Transverse colon (tissue), 4 donors: ENCODE measurements around the gene DOCK1. TPM values are rescaled to one million over a fixed set of nuclear protein-coding genes. Genes with fewer than 3 reads are reported as not detected.

Source experiments
- DNase-seq: peaks from one replicate; pipeline ENCODE4 v3.0.0-alpha.2; 2019
- H3K27ac ChIP-seq, 4 donors: fragments of 200-600 bp; sonication (generic); 2 replicates each; pipeline ENCODE4 v1.5.1; 2016 to 2018; ENCODE audit warnings: inconsistent platforms in 4 of 4
- H3K27me3 ChIP-seq: fragments of 200-600 bp; sonication (generic); 2 replicates; pipeline ENCODE4 v1.5.1; 2017; ENCODE audit warnings: inconsistent platforms
- H3K36me3 ChIP-seq, 4 donors: fragments of 200-600 bp; sonication (generic); 2 replicates each; pipeline ENCODE4 v1.5.1; 2017 to 2019; ENCODE audit warnings: inconsistent platforms in 4 of 4
- H3K4me1 ChIP-seq, 4 donors: fragments of 200-600 bp; sonication (generic); 2 replicates each; pipeline ENCODE4 v1.5.1; 2017 to 2020; ENCODE audit warnings: inconsistent platforms in 4 of 4
- H3K4me3 ChIP-seq, 4 donors: fragments of 200-600 bp; sonication (generic); 1 replicate in 1 of 4; 2 replicates in 3 of 4; pipeline versions ENCODE4 v1.5.1 to v1.6.1; 2017 to 2019; ENCODE audit warnings: inconsistent platforms in 4 of 4
- H3K9me3 ChIP-seq, 2 donors: fragments of 200-600 bp; sonication (generic); 2 replicates each; pipeline ENCODE4 v1.5.1; 2017 to 2019; ENCODE audit warnings: inconsistent platforms in 2 of 2
- EP300 ChIP-seq: sonication (generic); formaldehyde crosslinking; IDR thresholded peaks from one replicate; pipeline ENCODE4 v1.6.1; 2017; ENCODE audit warnings: antibody characterized with exemption, low read depth
- POLR2A ChIP-seq: fragments of 450-650 bp; IDR thresholded peaks from one replicate; pipeline ENCODE4 v1.6.1; 2016; ENCODE audit warnings: antibody characterized with exemption, mild to moderate bottlenecking, moderate library complexity
- POLR2AphosphoS5 ChIP-seq, 3 donors: sonication (generic); formaldehyde crosslinking; IDR thresholded peaks; one replicate each; pipeline ENCODE4 v1.6.1; 2016; ENCODE audit warnings: antibody characterized with exemption in 3 of 3
- WGBS, 2 donors: methylation state at CpG; one replicate each; pipeline ENCODE4 v1.1.5; 2018; ENCODE audit warnings: low coverage in 1 of 2; 5-methylcytosine and 5-hydroxymethylcytosine counted together
- in situ Hi-C, 4 donors: fragments of 200-750 bp; cut with MboI; loops; one replicate each; pipeline versions ENCODE4 v1.15.0 to v1.15.1; 2017; ENCODE audit warnings: low sequenced_read_pairs in 3 of 4, low pct_ligation_motif_present in 1 of 4, low pct_unique_long_range_greater_than_20kb in 1 of 4
- intact Hi-C: fragments of 100-400 bp; cut with DNase I; formaldehyde crosslinking; loops from one replicate; pipeline ENCODE4 v1.15.1; 2023; ENCODE audit warnings: low total_unique reads
- total RNA-seq, 4 donors: library from RNA; depleted of rRNA; stranded (reverse); fragments of >200 nt; gene quantifications; one replicate each; pipeline ENCODE4 v1.1.0, GENCODE V29; 2016
- TF ChIP-seq, protein P1 (sequence below), 5 experiments: fragments of 200-600 bp in 3 of 5; fragments of 450-650 bp in 2 of 5; sonication (generic) in 3 of 5; IDR thresholded peaks; 1 replicate in 2 of 5; 2 replicates in 3 of 5; pipeline ENCODE4 v1.5.1; 2016 to 2017; ENCODE audit warnings: antibody characterized with exemption in 5 of 5, inconsistent platforms in 3 of 5, mild to moderate bottlenecking in 2 of 5, moderate library complexity in 1 of 5

DOCK1 gene
- total RNA-seq, 4 donors from 2014 or later = 75.1 to 200 (median 92.5) TPM

DNA sequence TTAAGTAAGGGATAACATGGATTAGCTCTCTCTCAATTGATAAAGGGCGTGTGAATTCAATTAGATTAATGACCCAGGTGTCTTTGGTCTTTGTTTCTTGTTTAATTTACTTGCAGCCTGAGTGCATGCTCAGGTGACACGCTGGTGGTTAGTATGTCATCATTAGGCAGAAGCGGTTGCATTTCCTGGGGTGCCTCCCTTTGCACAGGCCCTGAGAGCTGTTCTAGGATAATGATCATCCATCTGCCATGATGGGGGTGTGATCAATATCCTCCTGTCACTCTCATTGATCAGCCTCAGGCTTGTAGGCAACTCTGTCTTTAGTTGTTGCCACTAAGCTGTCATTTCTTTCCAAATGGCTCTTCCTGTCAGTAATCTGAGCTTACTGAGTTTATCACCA lies 544.3 kb downstream of the DOCK1 start:
- in situ Hi-C loops (no loop called here), intact Hi-C loops (no loop called here)
- peaks cover 0 to 11% (median 0%) of the 10 kb centered on the region in 4 donors for H3K36me3 ChIP-seq
- H3K4me3 ChIP-seq = no peak overlapping the region
- DNase-seq = no peak
- no peaks in the 10 kb centered on the region for H3K4me1 ChIP-seq
- H3K9me3 ChIP-seq = no peaks in the 10 kb centered on the region
- no peaks in the 10 kb centered on the region for H3K27me3 ChIP-seq
- no peak overlapping the region for H3K27ac ChIP-seq
- TF ChIP-seq POLR2A = no peak
- no peak for TF ChIP-seq POLR2AphosphoS5 (IDR thresholded peaks at IDR 0.05)
- TF ChIP-seq EP300 = no peak
- TF ChIP-seq, protein P1, sequence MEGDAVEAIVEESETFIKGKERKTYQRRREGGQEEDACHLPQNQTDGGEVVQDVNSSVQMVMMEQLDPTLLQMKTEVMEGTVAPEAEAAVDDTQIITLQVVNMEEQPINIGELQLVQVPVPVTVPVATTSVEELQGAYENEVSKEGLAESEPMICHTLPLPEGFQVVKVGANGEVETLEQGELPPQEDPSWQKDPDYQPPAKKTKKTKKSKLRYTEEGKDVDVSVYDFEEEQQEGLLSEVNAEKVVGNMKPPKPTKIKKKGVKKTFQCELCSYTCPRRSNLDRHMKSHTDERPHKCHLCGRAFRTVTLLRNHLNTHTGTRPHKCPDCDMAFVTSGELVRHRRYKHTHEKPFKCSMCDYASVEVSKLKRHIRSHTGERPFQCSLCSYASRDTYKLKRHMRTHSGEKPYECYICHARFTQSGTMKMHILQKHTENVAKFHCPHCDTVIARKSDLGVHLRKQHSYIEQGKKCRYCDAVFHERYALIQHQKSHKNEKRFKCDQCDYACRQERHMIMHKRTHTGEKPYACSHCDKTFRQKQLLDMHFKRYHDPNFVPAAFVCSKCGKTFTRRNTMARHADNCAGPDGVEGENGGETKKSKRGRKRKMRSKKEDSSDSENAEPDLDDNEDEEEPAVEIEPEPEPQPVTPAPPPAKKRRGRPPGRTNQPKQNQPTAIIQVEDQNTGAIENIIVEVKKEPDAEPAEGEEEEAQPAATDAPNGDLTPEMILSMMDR (IDR thresholded peaks at IDR 0.05) = no peak
- 63% methylated on average over 3 of the region's 3 CpGs; no CpG with 5 or more reads in 1 of the 2 donors for WGBS, 2 donors

DNA sequence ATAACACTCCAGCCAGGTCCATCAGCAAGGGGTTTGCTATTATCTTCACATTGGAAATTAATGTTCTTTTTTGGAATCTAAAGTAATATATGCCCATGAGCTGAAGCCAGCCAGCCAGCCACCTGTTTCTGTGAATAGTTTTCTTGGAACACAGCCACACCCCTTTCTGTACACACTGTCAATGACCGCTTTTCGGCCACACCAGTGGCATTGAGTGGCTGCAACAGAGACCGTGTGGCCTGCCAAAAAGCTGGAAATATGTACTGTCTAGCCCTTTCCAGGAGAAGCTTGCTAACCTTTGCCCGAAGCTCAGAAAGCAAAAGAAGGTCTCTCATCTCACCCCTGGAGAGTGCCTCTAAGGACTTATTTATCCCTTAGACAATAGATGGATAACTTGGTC lies 545.4 kb downstream of the DOCK1 start:
- no peak for DNase-seq
- TF ChIP-seq EP300 (no peak), POLR2A (no peak), POLR2AphosphoS5 (IDR thresholded peaks at IDR 0.05) (no peak)
- TF ChIP-seq, protein P1 (IDR thresholded peaks at IDR 0.05) = no peak
- WGBS, 2 donors = 62 to 80% methylated on average over 1 to 4 of the region's 4 CpGs
- no peaks in the 10 kb centered on the region for H3K4me1 ChIP-seq
- no peak overlapping the region for H3K27ac ChIP-seq
- intact Hi-C loops = no loop called here
- no peaks in the 10 kb centered on the region for H3K9me3 ChIP-seq
- peaks cover 0 to 11% (median 0%) of the 10 kb centered on the region in 4 donors for H3K36me3 ChIP-seq
- H3K4me3 ChIP-seq = no peak overlapping the region
- H3K27me3 ChIP-seq = no peaks in the 10 kb centered on the region
- in situ Hi-C loops = no loop called here

DNA sequence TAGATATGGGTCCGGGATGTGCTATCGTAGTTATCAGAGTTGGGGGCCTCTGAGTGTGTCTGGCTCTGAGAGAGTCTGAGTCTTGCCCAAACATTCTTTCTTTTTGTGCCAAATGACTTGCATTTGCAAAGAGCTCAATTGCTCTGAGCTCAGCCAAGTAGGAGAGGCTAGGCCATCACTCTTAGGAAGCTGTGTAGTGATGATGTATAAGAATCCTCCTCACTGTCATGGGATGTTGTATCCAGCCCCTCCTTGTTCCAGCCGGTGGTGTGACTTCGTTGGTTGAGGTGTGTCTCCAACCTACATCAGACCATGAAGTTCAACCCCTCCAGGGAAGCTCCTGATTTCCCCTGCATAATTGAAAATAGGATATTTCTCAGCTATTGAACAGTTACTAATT lies 546.4 kb downstream of the DOCK1 start:
- Histone ChIP-seq H3K27ac (no peak overlapping the region), H3K9me3 (no peaks in the 10 kb centered on the region), H3K27me3 (no peaks in the 10 kb centered on the region), H3K36me3 (peaks cover 0 to 11% (median 0%) of the 10 kb centered on the region in 4 donors), H3K4me3 (no peak overlapping the region), H3K4me1 (no peaks in the 10 kb centered on the region)
- TF ChIP-seq POLR2AphosphoS5 (IDR thresholded peaks at IDR 0.05) (no peak), POLR2A (no peak), EP300 (no peak)
- TF ChIP-seq, protein P1 (IDR thresholded peaks at IDR 0.05) = no peak
- in situ Hi-C loops = no loop called here
- intact Hi-C loops = no loop called here
- no peak for DNase-seq
- WGBS, 2 donors = 95% methylated on average over 4 of the region's 4 CpGs; no CpG with 5 or more reads in 1 of the 2 donors

DNA sequence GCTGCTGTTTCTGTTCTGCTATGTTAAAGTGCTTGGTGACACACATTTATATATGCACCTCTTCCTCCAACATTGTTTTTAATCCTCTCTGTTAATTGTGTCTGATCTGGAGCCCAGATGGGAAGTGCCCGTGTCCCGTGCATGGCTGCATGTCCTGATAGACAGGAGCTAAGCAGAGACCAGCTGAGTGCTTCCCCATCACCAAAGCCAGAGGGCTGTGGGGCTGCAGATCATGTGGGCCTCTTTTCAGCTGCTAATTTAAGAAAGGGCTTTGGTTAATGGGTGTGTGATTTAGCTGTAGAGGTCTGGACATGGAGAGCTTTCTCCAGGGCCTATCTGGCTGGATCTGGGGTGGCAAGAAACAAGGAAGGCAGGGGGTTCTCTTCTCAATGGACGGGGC lies 547.3 kb downstream of the DOCK1 start:
- Histone ChIP-seq H3K9me3 (no peaks in the 10 kb centered on the region), H3K27me3 (no peaks in the 10 kb centered on the region), H3K36me3 (peaks cover 0 to 11% (median 0%) of the 10 kb centered on the region in 4 donors), H3K4me1 (no peaks in the 10 kb centered on the region), H3K27ac (no peak overlapping the region), H3K4me3 (no peak overlapping the region)
- TF ChIP-seq, protein P1 (IDR thresholded peaks at IDR 0.05) = no peak
- TF ChIP-seq EP300 (no peak), POLR2AphosphoS5 (IDR thresholded peaks at IDR 0.05) (no peak), POLR2A (no peak)
- intact Hi-C loops = no loop called here
- WGBS, 2 donors = 80 to 84% methylated on average over 1 to 3 of the region's 3 CpGs
- DNase-seq = no peak
- in situ Hi-C loops = no loop called here
